Fibroblast of mammary gland (primary cell): ENCODE measurements around the gene SUOX.

Experiments
- DNase-seq: peaks from one replicate; pipeline ENCODE4 v3.0.0-alpha.2; 2010; ENCODE audit warnings: low read depth
- H3K4me3 ChIP-seq: 2 replicates; pipeline ENCODE4 v1.5.1; 2011; ENCODE audit warnings: low read depth, mild to moderate bottlenecking, low read length, moderate library complexity; ENCODE audit not compliant: control insufficient read depth
- CTCF ChIP-seq: conservative IDR thresholded peaks from 2 replicates; pipeline ENCODE4 v1.5.1; 2011; ENCODE audit warnings: low read depth, low read length, inconsistent platforms; ENCODE audit not compliant: control insufficient read depth, insufficient read depth

The SUOX gene

GRCh38 chr12:56046027-56046780 is 49.1 kb downstream of the SUOX start:
- H3K4me3 ChIP-seq: no peak overlapping the region
- no peak for TF ChIP-seq CTCF
- no peak for DNase-seq

- no peak overlapping the region for H3K4me3 ChIP-seq
- no peak for DNase-seq
- TF ChIP-seq CTCF: no peak
Observed at GRCh38 chr12:56053407-56053893, 56.4 kb downstream of the SUOX start.
